Endothelial cell of umbilical vein (primary cell): Measurements from ENCODE around the gene SEPTIN3. TPM values are rescaled to one million over a fixed set of nuclear protein-coding genes. Genes with fewer than 3 reads are reported as not detected.

Experiments used
- BruUV-seq: library from RNA; stranded (reverse); fragments of 400-500 nt; replicated peaks from 2 replicates; lab custom pipeline; 2021; lab: Mats Ljungman, UMichigan
- CTCF ChIA-PET: fragments of 300-600, 350-600 bp; sonication (Branson Sonifier 250); formaldehyde crosslinking; loops from one replicate; lab custom pipeline; 2021; ENCODE audit warnings: antibody characterized with exemption, inconsistent platforms; lab: Charles Lee
- POLR2A ChIA-PET: fragments of 300-600, 350-600 bp; sonication (Branson Sonifier 250); formaldehyde crosslinking; loops from one replicate; lab custom pipeline; 2021; ENCODE audit warnings: antibody characterized with exemption, inconsistent platforms; lab: Charles Lee
- DNase-seq: peaks from one replicate; pipeline ENCODE4 v3.0.0-alpha.2; 2011; ENCODE audit warnings: low read depth, low spot score
- FAIRE-seq: peaks from 2 replicates; lab custom pipeline; 2011; peaks lifted over from hg19 to GRCh38; lab: Jason Lieb, UNC
- H2AFZ ChIP-seq: 2 replicates; pipeline ENCODE4 v1.6.0; 2012; ENCODE audit warnings: low read depth, low read length, control low read depth, inconsistent platforms
- H3K27ac ChIP-seq: 2 replicates; pipeline ENCODE4 v1.5.1; 2011; ENCODE audit warnings: low read depth, mild to moderate bottlenecking, control low read depth, low read length, moderate library complexity; ENCODE audit not compliant: insufficient read depth
- H3K27me3 ChIP-seq, 2 experiments: 2 replicates each; pipeline versions ENCODE4 v1.6.0 to v1.6.1; 2011; ENCODE audit warnings: low read length in 2 of 2, mixed read lengths in 1 of 2; ENCODE audit not compliant: control insufficient read depth in 2 of 2, insufficient read depth in 2 of 2
- H3K36me3 ChIP-seq, 2 experiments: 2 replicates in 1 of 2; 3 replicates in 1 of 2; pipeline ENCODE4 v1.5.1; 2011; ENCODE audit warnings: low read length in 2 of 2, mild to moderate bottlenecking in 1 of 2, moderate library complexity in 1 of 2; ENCODE audit not compliant: control insufficient read depth in 2 of 2, insufficient read depth in 2 of 2; ENCODE audit errors: extremely low read depth in 1 of 2
- H3K4me1 ChIP-seq: 3 replicates; pipeline ENCODE4 v1.5.1; 2011; ENCODE audit warnings: mild to moderate bottlenecking, low read length; ENCODE audit not compliant: control insufficient read depth, insufficient read depth; ENCODE audit errors: extremely low read depth
- H3K4me2 ChIP-seq: 2 replicates; pipeline ENCODE4 v1.6.1; 2011; ENCODE audit warnings: low read length, control low read depth, mixed read lengths; ENCODE audit not compliant: insufficient read depth
- H3K4me3 ChIP-seq, 3 experiments: fragments of 200-600 bp in 1 of 3; sonication (generic), shearing (Covaris generic) in 1 of 3; replicated peaks in 1 of 3; 2 replicates each; pipeline ENCODE4 v1.5.1; 2011 to 2016; ENCODE audit warnings: control low read depth in 3 of 3, low read length in 3 of 3, mild to moderate bottlenecking in 2 of 3, inconsistent platforms in 1 of 3, low read depth in 1 of 3, moderate library complexity in 1 of 3; ENCODE audit not compliant: insufficient read depth in 1 of 3
- H3K79me2 ChIP-seq: 2 replicates; pipeline ENCODE4 v1.6.0; 2012; ENCODE audit warnings: low read length, inconsistent platforms; ENCODE audit not compliant: control insufficient read depth, insufficient read depth
- H3K9ac ChIP-seq: replicated peaks from 2 replicates; pipeline ENCODE3; 2011; ENCODE audit warnings: low read length, control low read depth; ENCODE audit not compliant: insufficient read depth; ENCODE audit errors: extremely low read depth
- H3K9me1 ChIP-seq: replicated peaks from 3 replicates; pipeline ENCODE4 v1.6.0; 2011; ENCODE audit warnings: mild to moderate bottlenecking, low read length; ENCODE audit not compliant: control insufficient read depth, insufficient read depth; ENCODE audit errors: extremely low read depth
- H3K9me3 ChIP-seq: replicated peaks from 2 replicates; pipeline ENCODE4 v1.5.1; 2012; ENCODE audit warnings: low read length, inconsistent platforms; ENCODE audit not compliant: control insufficient read depth, insufficient read depth
- H4K20me1 ChIP-seq: replicated peaks from 2 replicates; pipeline ENCODE3; 2011; ENCODE audit warnings: mild to moderate bottlenecking, low read length; ENCODE audit not compliant: control insufficient read depth, insufficient read depth; ENCODE audit errors: extremely low read depth
- CTCF ChIP-seq, 2 donors: IDR thresholded peaks; 1 replicate in 1 of 2; 2 replicates in 1 of 2; pipeline ENCODE4 v1.5.1; 2011; ENCODE audit warnings: low read length in 2 of 2, mild to moderate bottlenecking in 2 of 2, moderate library complexity in 2 of 2, control low read depth in 1 of 2, inconsistent platforms in 1 of 2, low read depth in 1 of 2; ENCODE audit not compliant: insufficient read depth in 1 of 2; ENCODE audit errors: extremely low read depth in 1 of 2
- EZH2 ChIP-seq: IDR thresholded peaks from 2 replicates; pipeline ENCODE4 v1.6.1; 2012; ENCODE audit warnings: borderline replicate concordance, low read depth, mild to moderate bottlenecking, moderate library complexity, low read length, inconsistent platforms; ENCODE audit not compliant: severe bottlenecking
- FOS ChIP-seq: IDR thresholded peaks from 2 replicates; pipeline ENCODE4 v1.6.1; 2011; ENCODE audit warnings: mild to moderate bottlenecking, low read length, moderate library complexity, borderline replicate concordance; ENCODE audit not compliant: insufficient read depth
- GATA2 ChIP-seq: IDR thresholded peaks from 2 replicates; pipeline ENCODE4 v1.7.0; 2011; ENCODE audit warnings: low read depth, mild to moderate bottlenecking, moderate library complexity, mixed read lengths, low read length; ENCODE audit not compliant: insufficient read length, insufficient read depth
- JUN ChIP-seq: IDR thresholded peaks from 2 replicates; pipeline ENCODE4 v1.6.1; 2011; ENCODE audit warnings: borderline replicate concordance, low read depth; ENCODE audit not compliant: insufficient read length, insufficient read depth
- MAX ChIP-seq: IDR thresholded peaks from 2 replicates; pipeline ENCODE4 v1.6.1; 2011; ENCODE audit not compliant: insufficient read depth, insufficient read length
- MYC ChIP-seq: IDR thresholded peaks from one replicate; pipeline ENCODE4 v1.6.1; 2011; ENCODE audit warnings: mild to moderate bottlenecking, low read depth, low read length
- POLR2A ChIP-seq: IDR thresholded peaks from 2 replicates; pipeline ENCODE4 v1.6.1; 2012; ENCODE audit warnings: low read depth, mild to moderate bottlenecking, control low read depth, low read length
- POLR2AphosphoS5 ChIP-seq: IDR thresholded peaks from 2 replicates; pipeline ENCODE4 v1.6.1; 2012; ENCODE audit warnings: low read depth, mild to moderate bottlenecking, control low read depth, low read length, moderate library complexity; ENCODE audit not compliant: insufficient read depth
- dilution Hi-C: fragments of 300-500 bp; cut with MboI; formaldehyde crosslinking; loops from one replicate; pipeline ENCODE4 v1.15.0; 2019; ENCODE audit warnings: low sequenced_read_pairs; ENCODE audit not compliant: extremely low pct_ligation_motif_present
- intact Hi-C: fragments of 100-400 bp; cut with micrococcal nuclease; formaldehyde crosslinking; loops from one replicate; pipeline ENCODE4 v1.10.0; 2022
- polyA plus RNA-seq, 4 experiments: library from polyadenylated mRNA; depleted of rRNA in 3 of 4; stranded (reverse) in 3 of 4; unstranded in 1 of 4; fragments of >200 nt; gene quantifications; 2 replicates each; pipeline versions ENCODE4 v1.2.1 to v1.2.3, GENCODE V29; 2011 to 2012; ENCODE audit warnings: missing spikeins in 1 of 4
- total RNA-seq: library from RNA; stranded (reverse); gene quantifications from 2 replicates; pipeline ENCODE4 v1.2.3, GENCODE V29; 2021

The SEPTIN3 gene
- total and polyA plus RNA-seq, 2 donors (not counting 3 experiments of a cell fraction or from before 2014, with no cell fraction given) = 0.08 to 0.18 TPM

DNA sequence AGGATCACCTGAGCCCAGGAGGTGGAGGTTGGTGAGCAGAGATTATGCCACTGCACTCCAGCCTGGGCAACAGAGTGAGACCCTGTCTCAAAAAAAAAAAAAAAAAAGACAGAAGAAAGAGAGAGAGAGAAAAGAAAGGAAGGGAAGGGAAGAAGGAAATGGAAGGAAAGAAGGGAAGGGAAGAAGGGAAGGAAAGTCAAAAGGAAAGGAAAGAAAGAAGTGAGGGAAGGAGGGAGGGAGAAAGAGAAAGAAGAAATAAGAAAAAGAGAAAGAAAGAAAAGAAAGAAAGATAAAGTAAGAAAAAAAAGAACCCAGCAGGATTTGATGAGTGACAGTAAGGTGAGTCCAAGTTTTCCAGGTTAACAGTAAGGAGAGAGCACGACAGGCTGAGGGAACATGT is 49.0 kb downstream of the SEPTIN3 start:
- Histone ChIP-seq H3K4me2 (no peak overlapping the region), H3K79me2 (no peaks in the 10 kb centered on the region), H3K4me3 (no peak overlapping the region), H3K27me3 (peaks cover 7 to 13% of the 10 kb centered on the region in 2 experiments), H3K9ac (no peak overlapping the region), H3K9me3 (no peaks in the 10 kb centered on the region), H3K27ac (no peak overlapping the region), H2AFZ (no peak overlapping the region), H4K20me1 (no peaks in the 10 kb centered on the region), H3K36me3 (no peaks in the 10 kb centered on the region), H3K9me1 (no peaks in the 10 kb centered on the region), H3K4me1 (no peaks in the 10 kb centered on the region)
- FAIRE-seq = no peak
- intact Hi-C loops (no loop called here), dilution Hi-C loops (no loop called here)
- CTCF ChIA-PET = no interaction called here
- TF ChIP-seq MYC (no peak), FOS (no peak), CTCF (IDR thresholded peaks at IDR 0.05; ENCODE audit: extremely low read depth in 1 of 2, insufficient read depth in 1 of 2, low read depth in 1 of 2, low read length in 2 of 2) (no peak), POLR2AphosphoS5 (no peak), EZH2 (no peak), POLR2A (no peak), GATA2 (no peak), JUN (no peak), MAX (no peak)
- POLR2A ChIA-PET = no interaction called here
- DNase-seq = no peak
- BruUV-seq = no TSS peak

Other genes starting within 250 kb of the SEPTIN3 start
- gene CCDC134, start 168.8 kb upstream of the SEPTIN3 start, total RNA-seq = 8.1 and 8.4 TPM in 2 replicates
- gene CCDC134, start 168.8 kb upstream of the SEPTIN3 start, polyA plus RNA-seq = 4.0 and 4.5 TPM in 2 replicates
- 136 and 144 TPM in 2 replicates for gene SREBF2, start 136.3 kb upstream of the SEPTIN3 start, total RNA-seq
- 101 and 105 TPM in 2 replicates for gene SREBF2, start 136.3 kb upstream of the SEPTIN3 start, polyA plus RNA-seq
- gene SHISA8, start 54.4 kb upstream of the SEPTIN3 start, total RNA-seq = not detected in 2 replicates
- not detected in 2 replicates for gene SHISA8, start 54.4 kb upstream of the SEPTIN3 start, polyA plus RNA-seq
- 0.51 and 0.81 TPM in 2 replicates for gene TNFRSF13C, start 42.6 kb upstream of the SEPTIN3 start, total RNA-seq
- gene TNFRSF13C, start 42.6 kb upstream of the SEPTIN3 start, polyA plus RNA-seq = 0.19 and 0.27 TPM in 2 replicates
- 30.4 and 34.5 TPM in 2 replicates for gene CENPM, start 22.3 kb upstream of the SEPTIN3 start, total RNA-seq
- gene CENPM, start 22.3 kb upstream of the SEPTIN3 start, polyA plus RNA-seq = 37.4 and 51.0 TPM in 2 replicates
- gene WBP2NL, start 29.3 kb downstream of the SEPTIN3 start, total RNA-seq = 0.27 TPM in 1 of 2 replicates, not detected in the other
- gene WBP2NL, start 29.3 kb downstream of the SEPTIN3 start, polyA plus RNA-seq = 0.08 and 0.13 TPM in 2 replicates
- gene NAGA, start 101.4 kb downstream of the SEPTIN3 start, total RNA-seq = 29.0 and 33.1 TPM in 2 replicates
- 62.7 and 63.4 TPM in 2 replicates for gene NAGA, start 101.4 kb downstream of the SEPTIN3 start, polyA plus RNA-seq
- 23.4 and 25.4 TPM in 2 replicates for gene PHETA2, start 104.8 kb downstream of the SEPTIN3 start, total RNA-seq
- gene PHETA2, start 104.8 kb downstream of the SEPTIN3 start, polyA plus RNA-seq = 29.2 and 29.9 TPM in 2 replicates
- gene SMDT1, start 110.3 kb downstream of the SEPTIN3 start, total RNA-seq = 61.2 and 64.8 TPM in 2 replicates
- gene SMDT1, start 110.3 kb downstream of the SEPTIN3 start, polyA plus RNA-seq = 57.9 and 74.2 TPM in 2 replicates
- gene NDUFA6, start 121.3 kb downstream of the SEPTIN3 start, total RNA-seq = 84.9 and 95.7 TPM in 2 replicates
- 44.4 and 66.1 TPM in 2 replicates for gene NDUFA6, start 121.3 kb downstream of the SEPTIN3 start, polyA plus RNA-seq
- gene CYP2D6, start 161.4 kb downstream of the SEPTIN3 start, total RNA-seq = 0.91 and 0.97 TPM in 2 replicates
- 0.25 TPM in 2 replicates for gene CYP2D6, start 161.4 kb downstream of the SEPTIN3 start, polyA plus RNA-seq